H9 (cell line): ENCODE measurements around the gene COPG1. TPM values are rescaled to one million over a fixed set of nuclear protein-coding genes. Genes with fewer than 3 reads are reported as not detected.

ENCODE experiments used
- DNase-seq: peaks from one replicate; pipeline ENCODE4 v3.0.0-alpha.2; 2017
- H2AFZ ChIP-seq: one replicate; pipeline ENCODE4 v1.6.1; 2013; ENCODE audit warnings: mild to moderate bottlenecking, low read length, control low read depth, moderate library complexity
- H2AK5ac ChIP-seq: 2 replicates; pipeline ENCODE4 v1.6.1; 2013; ENCODE audit warnings: low read length, control low read depth, mixed read lengths; ENCODE audit not compliant: insufficient read length
- H2BK120ac ChIP-seq: one replicate; pipeline ENCODE4 v1.6.1; 2013; ENCODE audit warnings: low read depth, mild to moderate bottlenecking, low read length, control low read depth, inconsistent platforms; ENCODE audit not compliant: poor library complexity, severe bottlenecking
- H2BK12ac ChIP-seq: 2 replicates; pipeline ENCODE4 v1.6.1; 2013; ENCODE audit warnings: low read length, control low read depth, mixed read lengths, low read depth; ENCODE audit not compliant: insufficient read length
- H2BK15ac ChIP-seq: 2 replicates; pipeline ENCODE4 v1.6.1; 2013; ENCODE audit warnings: low read depth, low read length, control low read depth
- H2BK20ac ChIP-seq: one replicate; pipeline ENCODE4 v1.6.1; 2013; ENCODE audit warnings: low read depth, mild to moderate bottlenecking, low read length, control low read depth, inconsistent platforms; ENCODE audit not compliant: poor library complexity, severe bottlenecking
- H2BK5ac ChIP-seq: 2 replicates; pipeline ENCODE4 v1.6.1; 2013; ENCODE audit warnings: low read length, control low read depth, mixed read lengths; ENCODE audit not compliant: insufficient read length
- H3K14ac ChIP-seq: 2 replicates; pipeline ENCODE4 v1.6.1; 2013; ENCODE audit warnings: low read length, control low read depth; ENCODE audit not compliant: insufficient read depth
- H3K18ac ChIP-seq: 2 replicates; pipeline ENCODE4 v1.6.1; 2013; ENCODE audit warnings: low read depth, mild to moderate bottlenecking, mixed read lengths, low read length, control low read depth; ENCODE audit not compliant: insufficient read length
- H3K23ac ChIP-seq: 2 replicates; pipeline ENCODE4 v1.6.1; 2013; ENCODE audit warnings: low read length, control low read depth, mixed read lengths, low read depth; ENCODE audit not compliant: insufficient read length
- H3K23me2 ChIP-seq: 2 replicates; pipeline ENCODE4 v1.6.1; 2013; ENCODE audit warnings: low read depth, mild to moderate bottlenecking, mixed read lengths, low read length, control low read depth; ENCODE audit not compliant: insufficient read length, poor library complexity, severe bottlenecking
- H3K27ac ChIP-seq: 2 replicates; pipeline ENCODE4 v1.5.1; 2013; ENCODE audit warnings: low read length, control low read depth, mixed read lengths, low read depth; ENCODE audit not compliant: insufficient read length
- H3K27me3 ChIP-seq: 2 replicates; pipeline ENCODE4 v1.6.1; 2013; ENCODE audit warnings: low read length, control low read depth, inconsistent platforms; ENCODE audit not compliant: insufficient read depth
- H3K4ac ChIP-seq: 2 replicates; pipeline ENCODE4 v1.6.1; 2013; ENCODE audit warnings: low read depth, mild to moderate bottlenecking, control low read depth, inconsistent platforms, low read length, moderate library complexity
- H3K4me1 ChIP-seq: 2 replicates; pipeline ENCODE4 v1.6.1; 2013; ENCODE audit warnings: low read length, control low read depth, inconsistent platforms; ENCODE audit not compliant: insufficient read depth
- H3K4me2 ChIP-seq: 2 replicates; pipeline ENCODE4 v1.6.1; 2013; ENCODE audit warnings: low read length, control low read depth, mixed read lengths; ENCODE audit not compliant: insufficient read length, insufficient read depth
- H3K56ac ChIP-seq: 2 replicates; pipeline ENCODE4 v1.6.1; 2013; ENCODE audit warnings: low read depth, mild to moderate bottlenecking, mixed read lengths, low read length, control low read depth; ENCODE audit not compliant: insufficient read length
- H3K79me1 ChIP-seq: 2 replicates; pipeline ENCODE4 v1.6.1; 2013; ENCODE audit warnings: low read depth, mild to moderate bottlenecking, moderate library complexity, low read length, control low read depth, inconsistent platforms; ENCODE audit not compliant: insufficient read depth, poor library complexity, severe bottlenecking
- H3K79me2 ChIP-seq: 2 replicates; pipeline ENCODE4 v1.6.1; 2013; ENCODE audit warnings: low read length, control low read depth, inconsistent platforms; ENCODE audit not compliant: insufficient read depth
- H3K9ac ChIP-seq: 2 replicates; pipeline ENCODE4 v1.6.1; 2013; ENCODE audit warnings: low read length, control low read depth, mixed read lengths; ENCODE audit not compliant: insufficient read length; ENCODE audit errors: extremely low read depth
- H3K9me3 ChIP-seq: one replicate; pipeline ENCODE4 v1.6.1; 2013; ENCODE audit warnings: low read depth, low read length, inconsistent platforms; ENCODE audit not compliant: control insufficient read depth
- H3T11ph ChIP-seq: one replicate; pipeline ENCODE4 v1.6.1; 2013; ENCODE audit warnings: mild to moderate bottlenecking, low read length, control low read depth, inconsistent platforms
- H4K20me1 ChIP-seq: one replicate; pipeline ENCODE4 v1.6.1; 2013; ENCODE audit not compliant: control insufficient read depth, insufficient read length, insufficient read depth
- H4K5ac ChIP-seq: 2 replicates; pipeline ENCODE4 v1.6.1; 2013; ENCODE audit warnings: low read depth, mild to moderate bottlenecking, mixed read lengths, low read length, control low read depth; ENCODE audit not compliant: insufficient read length
- H4K8ac ChIP-seq: replicated peaks from 2 replicates; pipeline ENCODE4 v1.6.1; 2013; ENCODE audit warnings: low read length, control low read depth, mixed read lengths, low read depth; ENCODE audit not compliant: insufficient read length
- H4K91ac ChIP-seq: 2 replicates; pipeline ENCODE4 v1.6.1; 2013; ENCODE audit warnings: low read depth, mild to moderate bottlenecking, moderate library complexity, mixed read lengths, low read length, control low read depth; ENCODE audit not compliant: insufficient read length
- H3K27ac Mint-ChIP-seq, 3 experiments: 2 replicates in 2 of 3; 3 replicates in 1 of 3; pipeline ENCODE4 v1.8.0; 2020 to 2021; ENCODE audit warnings: mixed read lengths in 3 of 3, mild to moderate bottlenecking in 1 of 3, moderate library complexity in 1 of 3
- H3K27me3 Mint-ChIP-seq: 2 replicates; pipeline ENCODE4 v1.8.0; 2021; ENCODE audit warnings: low read depth, mild to moderate bottlenecking, moderate library complexity, mixed read lengths
- H3K36me3 Mint-ChIP-seq, 3 experiments: 2 replicates in 2 of 3; 3 replicates in 1 of 3; pipeline ENCODE4 v1.8.0; 2020 to 2021; ENCODE audit warnings: low read depth in 3 of 3, mixed read lengths in 3 of 3; ENCODE audit not compliant: insufficient read depth in 1 of 3
- H3K4me1 Mint-ChIP-seq, 2 experiments: 2 replicates each; pipeline ENCODE4 v1.8.0; 2020; ENCODE audit warnings: mixed read lengths in 2 of 2
- H3K4me3 Mint-ChIP-seq, 2 experiments: 2 replicates in 1 of 2; 3 replicates in 1 of 2; pipeline ENCODE4 v1.8.0; 2020 to 2021; ENCODE audit warnings: mild to moderate bottlenecking in 2 of 2, mixed read lengths in 2 of 2, moderate library complexity in 1 of 2
- H3K9me3 Mint-ChIP-seq, 2 experiments: 2 replicates in 1 of 2; 3 replicates in 1 of 2; pipeline ENCODE4 v1.8.0; 2020; ENCODE audit warnings: mild to moderate bottlenecking in 2 of 2, mixed read lengths in 2 of 2, moderate library complexity in 1 of 2
- CTCF ChIP-seq: fragments of 200-600 bp; sonication (generic); conservative IDR thresholded peaks from 3 replicates; pipeline ENCODE4 v1.8.0; 2021; ENCODE audit warnings: antibody characterized with exemption, mild to moderate bottlenecking
- WGBS: extraction: QIAGEN DNeasy Blood & Tissue Kit; methylation state at CpG from one replicate; pipeline ENCODE4 v1.1.7; 2013; ENCODE audit warnings: missing lambda C conversion rate, low lambda C conversion rate, mixed read lengths; ENCODE audit not compliant: insufficient read length; ENCODE audit errors: extremely low coverage; 5-methylcytosine and 5-hydroxymethylcytosine counted together
- total RNA-seq: library from RNA; stranded (reverse); gene quantifications from 2 replicates; pipeline ENCODE4 v1.2.1, GENCODE V29; 2021

COPG1 gene
- total RNA-seq, 1 experiment from 2014 or later, result 147 TPM

DNA sequence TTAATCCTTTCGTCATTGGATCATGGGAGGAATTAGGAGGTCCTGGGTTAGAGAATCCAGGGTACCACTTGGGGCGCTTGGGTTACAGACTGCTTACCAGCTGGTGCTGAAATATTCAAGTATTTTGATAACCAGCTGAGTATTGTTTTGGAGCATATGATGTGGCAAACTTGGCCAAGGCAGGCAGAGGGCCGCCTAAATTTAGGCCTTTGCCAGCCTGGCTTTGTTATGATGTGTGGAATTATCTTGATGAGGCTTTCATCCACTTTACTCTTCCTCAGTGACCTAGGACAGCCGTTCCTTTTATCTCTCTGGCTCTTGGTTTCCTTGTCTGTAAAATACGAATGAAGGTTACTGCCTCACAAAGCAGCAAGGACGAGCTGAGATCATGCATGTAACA lies 6.9 kb downstream of the COPG1 start:
- no peak overlapping the region for H3K56ac ChIP-seq
- no peak overlapping the region for H2BK20ac ChIP-seq
- no peak overlapping the region for H3K23ac ChIP-seq
- H2BK120ac ChIP-seq, result no peak overlapping the region
- H4K20me1 ChIP-seq, result no peaks in the 10 kb centered on the region
- no peaks in the 10 kb centered on the region for H3K9me3 Mint-ChIP-seq
- no peak overlapping the region for H3K18ac ChIP-seq
- no peak overlapping the region for H3K27ac ChIP-seq
- no peaks in the 10 kb centered on the region for H3K4me1 Mint-ChIP-seq
- no peaks in the 10 kb centered on the region for H3K79me2 ChIP-seq
- H3K4me2 ChIP-seq, result no peak overlapping the region
- no peaks in the 10 kb centered on the region for H3K27me3 ChIP-seq
- H3K27me3 Mint-ChIP-seq, result no peaks in the 10 kb centered on the region
- H3K4ac ChIP-seq, result no peak overlapping the region
- no peaks in the 10 kb centered on the region for H3K79me1 ChIP-seq
- H2AK5ac ChIP-seq, result no peak overlapping the region
- H3K27ac Mint-ChIP-seq, result no peak overlapping the region
- no peaks in the 10 kb centered on the region for H3K23me2 ChIP-seq
- no CpG with 5 or more reads among the region's 6 CpGs for WGBS
- peaks cover 62 to 99% (median 90%) of the 10 kb centered on the region in 3 experiments for H3K36me3 Mint-ChIP-seq
- no peaks in the 10 kb centered on the region for H3K9me3 ChIP-seq
- no peak for TF ChIP-seq CTCF
- H4K5ac ChIP-seq, result no peak overlapping the region
- H2BK15ac ChIP-seq, result no peak overlapping the region
- no peak overlapping the region for H4K91ac ChIP-seq
- no peak overlapping the region for H2BK5ac ChIP-seq
- H3T11ph ChIP-seq, result no peak overlapping the region
- no peak overlapping the region for H2BK12ac ChIP-seq
- H3K9ac ChIP-seq, result no peak overlapping the region
- no peak overlapping the region for H2AFZ ChIP-seq
- H4K8ac ChIP-seq, result no peak overlapping the region
- no peak for DNase-seq
- H3K4me1 ChIP-seq, result no peaks in the 10 kb centered on the region
- no peak overlapping the region for H3K14ac ChIP-seq
- H3K4me3 Mint-ChIP-seq, result no peak overlapping the region
